Kidney epithelial cell (primary cell): Measurements from ENCODE around the gene ELL. TPM values are rescaled to one million over a fixed set of nuclear protein-coding genes. Genes with fewer than 3 reads are reported as not detected.

Experiments used
- DNase-seq: peaks from one replicate; pipeline ENCODE4 v3.0.0-alpha.2; 2010; ENCODE audit warnings: low read depth
- H3K27me3 ChIP-seq: 2 replicates; pipeline ENCODE4 v1.6.0; 2011; ENCODE audit warnings: low read length; ENCODE audit not compliant: control insufficient read depth, insufficient read depth
- H3K36me3 ChIP-seq: 2 replicates; pipeline ENCODE4 v1.5.1; 2011; ENCODE audit warnings: low read length; ENCODE audit not compliant: control insufficient read depth, insufficient read depth
- H3K4me3 ChIP-seq: 2 replicates; pipeline ENCODE4 v1.5.1; 2011; ENCODE audit warnings: low read depth, mild to moderate bottlenecking, control low read depth, low read length
- total RNA-seq: library from RNA; depleted of rRNA; stranded (reverse); fragments of >200 nt; gene quantifications from 2 replicates; pipeline ENCODE4 v1.2.3, GENCODE V29; 2015
- TF ChIP-seq, protein P1 (sequence below): IDR thresholded peaks from 2 replicates; pipeline ENCODE4 v1.5.1; 2011; ENCODE audit warnings: mild to moderate bottlenecking, moderate library complexity, low read length, control low read depth, inconsistent platforms; ENCODE audit not compliant: insufficient read depth, poor library complexity, severe bottlenecking

The ELL gene
- total RNA-seq, 1 donor from 2014 or later: 13.1 TPM

DNA sequence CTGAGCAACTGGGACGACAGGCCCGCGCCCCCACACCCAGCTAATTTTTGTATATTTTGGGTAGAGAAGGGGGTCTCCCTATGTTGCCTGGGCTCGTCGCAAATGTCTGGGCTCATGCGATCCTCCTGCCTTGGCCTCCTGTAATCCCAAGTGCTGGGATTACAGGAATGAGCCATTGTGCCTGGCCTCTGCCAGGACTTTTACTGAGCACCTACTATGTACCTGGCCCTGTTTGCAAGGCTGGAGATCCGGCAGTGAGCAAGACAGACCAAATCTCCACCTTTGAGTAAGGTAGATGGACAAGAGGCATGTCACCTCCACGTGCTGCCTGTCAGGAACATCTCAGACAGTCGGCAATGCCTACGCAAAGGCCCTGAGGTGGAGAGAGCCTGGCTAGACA, 14.6 kb upstream of the ELL start:
- peaks cover 8% of the 10 kb centered on the region for H3K36me3 ChIP-seq

DNA sequence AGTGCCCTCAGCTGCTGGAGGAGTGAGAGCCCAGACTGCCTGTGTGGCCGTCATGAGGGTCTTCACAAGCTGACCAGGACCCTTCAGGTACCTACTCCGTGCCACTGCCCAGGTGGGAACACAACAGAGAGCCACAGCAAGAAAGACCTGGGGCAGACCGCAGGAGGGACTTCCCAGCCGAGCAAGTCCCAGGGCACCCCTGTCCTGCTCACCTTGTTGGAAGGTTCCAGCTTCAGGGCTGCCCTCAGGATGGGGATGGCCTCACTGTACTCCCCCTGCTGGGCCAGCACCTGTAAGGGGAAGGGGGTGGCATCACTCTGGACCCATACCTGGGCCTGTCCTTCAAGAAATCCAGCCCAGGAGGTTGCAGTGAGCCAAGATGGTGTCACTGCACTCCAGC, 11.2 kb upstream of the ELL start:
- Histone ChIP-seq H3K36me3 (peaks cover 4% of the 10 kb centered on the region), H3K27me3 (no peaks in the 10 kb centered on the region), H3K4me3 (no peak overlapping the region)
- DNase-seq: no peak
- TF ChIP-seq, protein P1, sequence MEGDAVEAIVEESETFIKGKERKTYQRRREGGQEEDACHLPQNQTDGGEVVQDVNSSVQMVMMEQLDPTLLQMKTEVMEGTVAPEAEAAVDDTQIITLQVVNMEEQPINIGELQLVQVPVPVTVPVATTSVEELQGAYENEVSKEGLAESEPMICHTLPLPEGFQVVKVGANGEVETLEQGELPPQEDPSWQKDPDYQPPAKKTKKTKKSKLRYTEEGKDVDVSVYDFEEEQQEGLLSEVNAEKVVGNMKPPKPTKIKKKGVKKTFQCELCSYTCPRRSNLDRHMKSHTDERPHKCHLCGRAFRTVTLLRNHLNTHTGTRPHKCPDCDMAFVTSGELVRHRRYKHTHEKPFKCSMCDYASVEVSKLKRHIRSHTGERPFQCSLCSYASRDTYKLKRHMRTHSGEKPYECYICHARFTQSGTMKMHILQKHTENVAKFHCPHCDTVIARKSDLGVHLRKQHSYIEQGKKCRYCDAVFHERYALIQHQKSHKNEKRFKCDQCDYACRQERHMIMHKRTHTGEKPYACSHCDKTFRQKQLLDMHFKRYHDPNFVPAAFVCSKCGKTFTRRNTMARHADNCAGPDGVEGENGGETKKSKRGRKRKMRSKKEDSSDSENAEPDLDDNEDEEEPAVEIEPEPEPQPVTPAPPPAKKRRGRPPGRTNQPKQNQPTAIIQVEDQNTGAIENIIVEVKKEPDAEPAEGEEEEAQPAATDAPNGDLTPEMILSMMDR: no peak

More for the DNA sequence above, 14.6 kb upstream of the ELL start:
- TF ChIP-seq, protein P1: no peak
- DNase-seq: no peak
- Histone ChIP-seq H3K4me3 (no peak overlapping the region), H3K27me3 (no peaks in the 10 kb centered on the region)

DNA sequence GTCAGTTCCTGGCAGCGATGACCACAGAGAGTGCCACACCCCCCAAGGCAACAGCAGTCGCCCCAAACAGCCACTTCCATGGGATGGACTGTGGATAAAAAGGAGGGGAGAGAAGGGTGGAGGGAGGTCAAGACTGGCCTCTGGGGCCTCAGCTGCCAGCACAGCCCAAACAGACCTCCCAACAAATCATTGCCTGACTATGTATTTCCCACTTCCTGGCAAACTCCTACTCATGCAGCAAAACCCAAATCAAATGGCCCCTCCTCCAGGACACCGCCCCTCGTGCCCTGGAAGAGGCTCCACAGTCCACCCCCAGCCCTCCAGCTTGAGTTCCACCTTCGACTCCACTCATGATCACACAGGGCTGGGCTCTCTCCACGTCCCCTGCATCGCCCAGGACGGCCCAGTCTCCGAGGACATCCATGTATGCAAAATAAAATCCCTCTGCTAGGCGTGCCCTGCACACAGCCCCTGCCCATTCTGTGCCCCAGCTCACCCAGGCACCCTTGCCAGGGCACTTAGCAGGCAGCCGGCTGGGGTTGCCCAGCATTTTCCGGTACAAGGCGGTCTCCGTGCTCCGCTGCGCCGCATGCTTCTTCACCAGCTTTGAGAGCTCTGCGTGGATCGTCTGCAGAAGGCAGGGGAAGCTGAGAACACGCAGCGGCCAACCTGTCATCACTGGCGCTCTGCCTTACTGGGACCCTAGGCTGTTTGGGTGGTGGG, 10.5 kb upstream of the ELL start:
- TF ChIP-seq, protein P1: no peak
- Histone ChIP-seq H3K36me3 (peaks cover 4% of the 10 kb centered on the region), H3K4me3 (no peak overlapping the region), H3K27me3 (no peaks in the 10 kb centered on the region)
- no peak for DNase-seq

DNA sequence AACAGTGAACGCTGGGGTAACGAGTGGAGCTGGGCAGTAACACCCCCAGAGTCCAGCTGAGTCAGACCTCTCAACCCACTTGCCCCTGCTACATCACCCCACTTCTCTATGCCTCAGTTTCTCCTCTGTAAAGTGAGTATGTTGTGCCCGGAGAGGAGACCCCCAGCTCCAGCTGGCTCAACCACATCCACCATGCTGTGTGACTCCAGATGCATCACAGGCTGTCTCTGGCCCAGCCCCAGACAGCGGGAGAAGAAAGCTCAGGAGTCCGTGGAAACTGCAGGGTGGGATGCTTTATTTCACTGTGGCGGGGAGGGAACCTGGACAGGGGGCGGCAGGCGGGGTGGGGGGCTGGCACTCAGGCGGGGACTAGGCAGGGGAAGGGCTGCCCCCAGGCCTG, 9.6 kb upstream of the ELL start:
- no peak overlapping the region for H3K4me3 ChIP-seq
- H3K27me3 ChIP-seq: no peaks in the 10 kb centered on the region
- no peak for DNase-seq
- H3K36me3 ChIP-seq: peaks cover 2% of the 10 kb centered on the region
- TF ChIP-seq, protein P1: no peak

DNA sequence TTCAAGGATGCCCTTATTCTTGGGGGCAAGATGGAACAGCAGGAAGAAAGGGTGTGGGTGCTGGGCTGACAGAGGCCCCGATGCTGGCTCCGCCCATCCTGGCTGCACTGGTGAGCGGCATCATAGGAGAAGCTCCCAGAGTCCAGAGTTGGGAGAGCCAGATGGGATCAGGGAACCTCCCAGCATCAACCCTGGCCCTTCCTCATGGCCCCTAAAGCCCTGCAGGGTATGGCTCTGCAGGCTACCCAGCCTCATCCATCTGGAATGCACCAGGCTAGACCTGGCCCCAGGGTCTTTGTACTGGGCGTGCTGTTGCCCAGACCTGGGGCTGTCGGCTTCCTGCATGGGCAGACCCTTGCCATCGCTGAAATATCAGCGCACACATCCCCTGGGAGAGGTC, 7.9 kb upstream of the ELL start:
- H3K27me3 ChIP-seq: no peaks in the 10 kb centered on the region
- H3K36me3 ChIP-seq: peaks cover 2% of the 10 kb centered on the region
- TF ChIP-seq, protein P1: no peak
- H3K4me3 ChIP-seq: no peak overlapping the region
- DNase-seq: no peak

DNA sequence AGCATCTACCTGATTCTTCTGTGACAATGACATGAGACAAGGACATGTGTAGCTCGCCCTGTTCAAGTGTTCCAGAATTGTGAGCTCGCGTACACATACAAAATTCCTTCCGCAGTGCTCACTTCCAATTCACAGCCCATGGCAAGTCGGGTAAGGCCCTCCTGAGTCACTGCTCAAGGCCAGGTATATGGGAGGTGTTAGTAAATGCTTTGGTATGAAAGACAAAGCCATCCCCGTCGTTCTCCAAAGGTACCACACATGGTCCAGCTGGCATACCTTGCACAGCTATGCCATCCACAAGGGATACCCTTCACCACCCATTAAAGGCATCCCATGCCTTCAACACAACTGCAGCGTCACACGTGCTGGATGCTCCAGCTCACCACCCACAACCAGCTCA, 4.4 kb upstream of the ELL start:
- no peak for DNase-seq
- Histone ChIP-seq H3K27me3 (no peaks in the 10 kb centered on the region), H3K36me3 (no peaks in the 10 kb centered on the region), H3K4me3 (no peak overlapping the region)
- TF ChIP-seq, protein P1: no peak
